ENCODE results near the gene ARSB.
"Not testable (repeated sequence)": the region's sequence is repeated elsewhere in the genome, so short reads cannot be mapped to it uniquely, and the experiment has no call there.

ARSB gene

GRCh38 chr5:78744951-78745534 lies 240.1 kb downstream of the ARSB start:
- DNase-seq = no peak

GRCh38 chr5:78741019-78741418 lies 244.1 kb downstream of the ARSB start:
- no peak for DNase-seq

- DNase-seq = peak; percentile 8
Measured at GRCh38 chr5:78738693-78739300, 246.3 kb downstream of the ARSB start.

- no peak for DNase-seq
Measured at GRCh38 chr5:78738104-78738503, 247.0 kb downstream of the ARSB start.

- no peak for DNase-seq
Measured at GRCh38 chr5:78735834-78736463, 249.2 kb downstream of the ARSB start.

- no peak for DNase-seq
Measured at GRCh38 chr5:78734950-78735349, 250.2 kb downstream of the ARSB start.

GRCh38 chr5:78734094-78734845 lies 250.8 kb downstream of the ARSB start:
- no peak for DNase-seq

GRCh38 chr5:78732721-78733120 lies 252.4 kb downstream of the ARSB start:
- not testable (repeated sequence) for DNase-seq

GRCh38 chr5:78731884-78732283 lies 253.2 kb downstream of the ARSB start:
- no peak for DNase-seq

GRCh38 chr5:78730300-78731094 lies 254.6 kb downstream of the ARSB start:
- no peak for DNase-seq

GRCh38 chr5:78727786-78728761 lies 257.0 kb downstream of the ARSB start:
- DNase-seq = no peak

All from NCI-H1092 treated with DMSO at 0.1 percent for 48 hours (cell line).